ENCODE results near the gene CSRNP3.

GRCh38 chr2:165443511-165443910 lies 26.0 kb upstream of the CSRNP3 start:
- TF ChIP-seq, protein P1, sequence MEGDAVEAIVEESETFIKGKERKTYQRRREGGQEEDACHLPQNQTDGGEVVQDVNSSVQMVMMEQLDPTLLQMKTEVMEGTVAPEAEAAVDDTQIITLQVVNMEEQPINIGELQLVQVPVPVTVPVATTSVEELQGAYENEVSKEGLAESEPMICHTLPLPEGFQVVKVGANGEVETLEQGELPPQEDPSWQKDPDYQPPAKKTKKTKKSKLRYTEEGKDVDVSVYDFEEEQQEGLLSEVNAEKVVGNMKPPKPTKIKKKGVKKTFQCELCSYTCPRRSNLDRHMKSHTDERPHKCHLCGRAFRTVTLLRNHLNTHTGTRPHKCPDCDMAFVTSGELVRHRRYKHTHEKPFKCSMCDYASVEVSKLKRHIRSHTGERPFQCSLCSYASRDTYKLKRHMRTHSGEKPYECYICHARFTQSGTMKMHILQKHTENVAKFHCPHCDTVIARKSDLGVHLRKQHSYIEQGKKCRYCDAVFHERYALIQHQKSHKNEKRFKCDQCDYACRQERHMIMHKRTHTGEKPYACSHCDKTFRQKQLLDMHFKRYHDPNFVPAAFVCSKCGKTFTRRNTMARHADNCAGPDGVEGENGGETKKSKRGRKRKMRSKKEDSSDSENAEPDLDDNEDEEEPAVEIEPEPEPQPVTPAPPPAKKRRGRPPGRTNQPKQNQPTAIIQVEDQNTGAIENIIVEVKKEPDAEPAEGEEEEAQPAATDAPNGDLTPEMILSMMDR (IDR thresholded peaks at IDR 0.05), result no peak
- TF ChIP-seq POLR2A (IDR thresholded peaks at IDR 0.05), result no peak
